Hypothalamus (tissue), 51 donors: ENCODE measurements around the gene SBSN.
A peak's percentile ranks its signal among the peaks of the same experiment; 100 is the strongest.

Experiments
- DNase-seq, 51 donors: peaks; one replicate each; lab custom pipeline; 2025; lab: John Stamatoyannopoulos, UW

The SBSN gene

GRCh38 chr19:35528218-35529038 lies at the start of gene SBSN:
Gene SBSN, minus strand, starts transcription at chr19:35528311. Its CDS starts 30 bp downstream, at chr19:35528281.
- no peak for DNase-seq

- DNase-seq = no peak
Measured at GRCh38 chr19:35571406-35571965, 43.4 kb upstream of the SBSN start.

DNA sequence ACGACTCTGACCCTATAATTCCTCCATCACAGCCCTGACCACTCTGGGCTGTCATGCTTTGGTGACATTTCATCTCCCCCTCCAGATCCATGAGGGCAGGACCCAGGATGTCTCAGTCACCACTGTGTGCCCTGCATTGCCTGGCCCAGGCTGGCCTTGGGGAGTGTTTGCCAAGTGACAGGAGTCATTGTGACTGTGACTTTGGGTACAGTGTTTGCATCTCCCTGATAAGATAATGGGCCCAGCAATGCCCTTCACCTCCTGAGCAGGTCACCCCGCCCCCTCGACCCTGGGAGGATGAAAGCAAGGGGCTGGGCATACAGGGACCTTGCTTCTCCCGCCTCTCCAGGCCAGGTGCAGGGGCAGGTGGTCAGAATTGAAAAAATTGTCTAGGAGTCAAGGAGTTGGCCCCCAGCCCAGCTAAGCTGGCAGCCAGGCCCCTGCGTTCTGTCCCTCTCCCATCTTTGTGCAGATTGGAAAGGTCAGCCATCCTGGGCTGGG lies 41.2 kb upstream of the SBSN start:
- DNase-seq = no peak

DNA sequence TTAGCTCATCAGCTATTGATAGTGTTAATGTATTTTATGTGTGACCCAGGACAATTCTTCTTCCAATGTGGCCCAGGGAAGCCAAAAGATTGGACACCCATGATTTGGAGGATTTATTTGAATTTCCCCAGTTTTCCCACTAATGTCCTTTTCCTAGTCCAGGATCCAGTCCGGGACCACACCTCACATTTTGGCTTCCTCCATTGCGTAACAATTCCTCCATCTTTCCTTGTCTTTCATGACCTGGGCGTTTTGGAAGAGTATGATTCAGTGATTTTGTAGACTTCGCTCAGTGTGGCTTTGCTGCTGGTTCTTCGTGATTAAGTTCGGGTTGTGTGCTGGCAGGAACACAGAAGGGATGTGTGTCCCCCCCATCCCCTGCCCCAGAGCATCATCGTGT lies 38.6 kb upstream of the SBSN start:
- DNase-seq = no peak

DNA sequence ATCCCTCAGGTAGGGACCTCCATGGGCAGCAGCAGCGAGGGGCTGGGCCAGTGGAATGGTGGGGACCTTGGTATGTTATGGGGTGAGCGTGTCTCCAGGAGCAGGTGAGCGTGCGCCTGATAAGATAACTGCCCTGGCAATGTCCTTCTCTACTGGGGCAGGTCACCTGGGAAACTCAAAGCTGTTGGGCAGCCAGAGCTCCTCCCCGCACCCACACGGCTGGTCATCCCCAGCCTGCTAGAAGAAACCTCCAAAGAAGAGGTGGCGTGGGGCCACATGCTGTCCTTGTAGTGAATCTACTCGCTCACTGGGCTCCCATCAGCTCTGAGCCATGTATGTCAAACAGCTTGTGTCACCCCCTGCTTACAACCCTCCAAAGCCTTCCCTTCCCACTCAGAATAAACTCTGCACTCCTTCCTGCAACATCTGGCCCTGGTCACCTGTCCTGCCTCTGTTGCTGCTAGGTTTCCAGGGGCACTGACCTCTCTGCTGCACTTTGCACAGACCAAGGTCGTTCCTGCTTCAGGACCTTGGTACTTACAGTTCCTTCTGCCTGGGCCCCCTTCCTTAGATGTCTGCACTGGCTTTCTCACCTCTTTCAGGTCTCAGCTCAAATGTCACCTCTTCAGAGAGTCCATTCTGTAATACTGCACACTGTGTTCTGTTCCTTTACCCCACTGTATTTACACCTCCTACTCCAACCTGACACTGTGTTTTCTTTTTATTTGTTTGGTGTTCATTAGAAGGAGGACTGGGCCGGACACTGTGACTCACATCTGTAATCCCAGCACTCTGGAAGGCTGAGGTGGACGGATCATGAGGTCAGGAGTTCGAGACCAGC lies 37.1 kb upstream of the SBSN start:
- no peak for DNase-seq

GRCh38 chr19:35563207-35563829 lies 35.2 kb upstream of the SBSN start, which contains the start of gene ATP4A:
Gene ATP4A, minus strand, starts transcription at chr19:35563658. Its CDS starts 29 bp downstream, at chr19:35563629.
- DNase-seq = no peak

DNA sequence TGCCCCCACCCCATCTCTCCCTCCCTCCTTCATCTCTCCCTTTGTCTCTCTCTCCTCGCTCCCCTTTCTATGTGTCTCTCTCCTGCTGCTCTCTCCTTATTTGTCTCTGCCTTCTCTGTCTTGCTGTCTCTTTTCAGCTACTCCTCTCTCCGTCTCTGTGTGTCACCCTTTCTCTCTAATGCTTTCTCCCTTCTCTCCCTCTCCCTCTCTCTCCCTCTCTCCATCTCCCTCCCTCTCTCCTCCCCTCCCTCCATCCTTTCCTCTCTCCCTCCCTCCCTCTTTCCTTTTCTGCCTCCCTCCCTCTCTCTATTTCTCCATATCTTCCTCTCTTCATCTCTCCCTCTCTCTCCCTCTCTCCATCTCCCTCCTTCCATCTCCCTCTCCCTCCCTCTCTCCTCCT lies 34.7 kb upstream of the SBSN start:
- DNase-seq = no peak

DNA sequence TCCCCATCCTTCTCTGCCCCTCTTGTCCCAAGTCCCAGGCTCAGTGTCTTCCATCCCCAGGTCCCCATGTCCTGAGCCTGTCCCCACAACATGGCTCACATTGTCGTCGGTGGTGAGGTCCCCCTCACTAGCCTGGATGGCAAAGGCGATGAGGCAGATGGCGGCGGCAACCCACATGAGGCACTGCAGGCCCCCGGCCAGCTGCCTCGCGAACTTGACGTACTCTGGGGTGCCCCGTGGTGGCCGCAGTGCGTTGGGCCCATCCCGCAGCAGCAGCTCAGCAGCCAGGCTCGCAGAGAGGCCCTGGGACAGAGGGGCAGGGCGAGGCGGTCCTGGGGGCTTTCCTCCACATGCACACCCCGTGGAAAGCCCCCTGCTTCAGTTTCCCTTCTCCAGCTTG lies 34.2 kb upstream of the SBSN start:
- no peak for DNase-seq

- DNase-seq = no peak
Measured at GRCh38 chr19:35561436-35561835, 33.3 kb upstream of the SBSN start.

GRCh38 chr19:35560677-35561076 lies 32.6 kb upstream of the SBSN start:
- DNase-seq = no peak

DNA sequence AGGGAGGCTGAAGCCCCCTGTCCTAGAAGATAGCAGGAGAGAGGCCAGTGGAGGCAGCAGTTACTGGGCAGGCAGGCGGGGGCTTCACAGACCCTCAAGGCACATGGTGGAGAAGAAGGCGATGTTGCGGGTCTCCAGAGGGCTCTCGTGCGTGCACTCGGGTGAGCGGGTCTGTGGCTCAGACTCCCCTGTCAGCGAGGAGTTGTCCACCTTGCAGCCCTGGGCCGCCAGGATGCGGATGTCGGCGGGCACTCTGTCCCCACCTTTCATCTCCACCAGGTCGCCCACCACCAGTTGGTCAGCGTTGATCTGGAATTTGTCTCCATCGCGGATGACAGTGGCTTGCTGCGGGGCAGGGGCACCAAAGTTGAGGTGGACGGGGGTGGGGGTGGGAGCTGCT lies 32.2 kb upstream of the SBSN start:
- DNase-seq = no peak

DNA sequence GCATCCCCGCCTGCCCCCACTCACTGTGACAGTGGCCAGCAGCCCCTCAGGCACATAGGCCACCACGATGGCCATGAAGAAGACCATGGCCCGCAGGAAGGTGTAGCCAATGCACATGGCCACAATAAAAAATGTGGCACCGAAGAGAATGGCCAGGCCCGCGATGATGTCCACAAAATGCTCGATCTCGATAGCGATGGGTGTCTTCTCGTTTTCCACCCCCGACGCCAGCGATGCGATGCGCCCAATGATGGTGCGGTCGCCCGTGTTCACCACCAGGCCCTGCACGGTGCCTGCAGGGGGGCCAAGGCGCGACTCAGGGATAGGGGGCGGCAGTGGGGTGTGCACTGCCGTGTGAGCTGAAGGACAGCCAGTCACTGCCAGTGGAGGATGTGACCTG lies 31.7 kb upstream of the SBSN start:
- no peak for DNase-seq

DNA sequence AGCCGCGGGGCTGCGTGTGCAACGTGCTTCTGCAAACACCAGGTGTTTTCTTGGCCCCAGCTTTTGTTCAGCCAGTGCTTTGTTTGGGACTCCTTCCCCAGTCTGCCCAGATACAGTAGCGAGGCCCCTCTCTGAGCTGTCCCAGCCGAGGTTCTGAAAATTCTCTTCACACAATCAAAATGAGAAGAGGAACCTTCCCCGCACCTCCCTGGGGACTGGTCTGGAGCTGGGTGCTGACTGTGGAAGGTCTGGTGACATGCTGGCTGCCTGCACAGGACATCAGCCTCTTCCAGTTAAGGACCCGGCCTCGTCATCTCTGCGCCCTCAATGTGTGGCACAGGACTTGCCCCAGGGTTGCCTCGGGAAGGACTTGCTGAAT lies 31.2 kb upstream of the SBSN start:
- DNase-seq = no peak

DNA sequence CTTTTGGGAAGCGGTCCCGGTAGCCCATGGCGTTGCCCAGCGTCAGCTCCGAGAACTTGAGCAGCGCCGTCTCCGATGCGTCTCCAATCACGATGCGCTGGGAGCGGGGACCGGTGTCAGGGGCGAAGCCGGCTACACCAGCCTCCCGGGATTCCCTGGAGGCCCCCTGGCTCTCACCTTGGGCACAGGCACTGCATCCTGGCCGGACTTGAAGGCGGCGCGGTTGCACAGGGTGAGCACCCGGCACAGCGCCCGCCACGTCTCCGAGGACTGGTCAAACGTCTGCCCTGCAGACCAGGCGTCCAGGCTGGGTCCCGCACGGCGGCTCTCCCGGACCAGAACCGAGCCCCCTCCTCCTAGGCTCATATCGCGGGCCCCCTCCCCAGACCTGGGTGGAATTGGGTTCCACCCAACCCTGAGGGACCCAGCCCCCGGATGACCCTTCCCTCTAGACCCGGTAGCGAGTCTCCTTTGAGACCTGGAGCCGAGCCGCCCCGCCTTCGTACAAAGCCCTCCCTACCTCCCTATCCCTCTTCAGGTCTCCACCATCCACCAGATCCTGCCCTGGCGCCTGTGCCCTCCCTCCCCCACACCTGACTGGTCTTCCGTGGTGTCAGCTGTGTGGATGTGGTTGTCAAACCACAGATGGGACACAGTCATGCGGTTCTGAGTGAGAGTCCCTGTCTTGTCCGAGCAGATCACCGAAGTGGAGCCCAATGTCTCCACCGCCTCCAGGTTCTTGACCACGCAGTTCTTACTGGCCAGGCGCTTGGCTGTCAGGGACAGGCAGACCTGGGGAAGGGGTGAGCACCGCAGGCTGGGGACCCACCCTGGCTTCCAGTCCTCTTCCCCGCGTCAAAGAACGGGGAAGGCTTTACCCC lies 30.5 kb upstream of the SBSN start:
- DNase-seq = no peak

- peak in 11 of 51 donors; percentile 3 to 43 (median 24) for DNase-seq
Measured at GRCh38 chr19:35557539-35558399, 29.7 kb upstream of the SBSN start.

DNA sequence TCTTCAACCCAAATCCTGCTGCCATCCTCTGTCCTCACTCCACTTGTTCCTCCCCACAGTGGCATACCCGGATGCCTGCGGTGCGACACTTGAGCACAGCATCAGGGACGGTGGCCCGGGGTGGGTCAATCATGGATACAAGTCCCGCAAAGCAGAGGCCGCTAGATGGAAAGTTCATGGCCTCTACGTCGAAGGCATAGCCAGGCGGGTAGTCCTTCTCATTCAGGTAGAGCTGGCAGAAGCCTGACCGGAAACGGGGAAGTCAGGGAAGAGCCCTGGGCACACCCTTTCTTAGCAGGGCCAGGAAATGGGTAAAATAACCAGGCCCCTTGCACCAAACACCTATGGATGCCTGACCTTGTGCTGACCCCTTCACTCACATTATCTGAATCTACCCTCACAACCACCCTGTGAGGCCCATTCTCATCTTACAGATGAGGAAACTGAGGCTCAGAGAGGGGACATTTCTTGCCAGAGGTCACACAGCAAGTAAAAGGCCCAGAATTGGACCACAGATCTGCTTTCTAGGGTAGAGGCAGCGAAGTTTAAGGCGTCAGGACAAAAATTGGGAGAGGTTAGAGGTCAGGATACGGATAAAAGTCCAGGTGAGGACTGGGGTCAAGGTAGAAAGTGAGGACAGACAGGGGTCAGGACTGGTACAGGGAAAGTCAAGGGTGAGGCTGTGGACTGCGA lies 28.9 kb upstream of the SBSN start:
- DNase-seq = no peak

DNA sequence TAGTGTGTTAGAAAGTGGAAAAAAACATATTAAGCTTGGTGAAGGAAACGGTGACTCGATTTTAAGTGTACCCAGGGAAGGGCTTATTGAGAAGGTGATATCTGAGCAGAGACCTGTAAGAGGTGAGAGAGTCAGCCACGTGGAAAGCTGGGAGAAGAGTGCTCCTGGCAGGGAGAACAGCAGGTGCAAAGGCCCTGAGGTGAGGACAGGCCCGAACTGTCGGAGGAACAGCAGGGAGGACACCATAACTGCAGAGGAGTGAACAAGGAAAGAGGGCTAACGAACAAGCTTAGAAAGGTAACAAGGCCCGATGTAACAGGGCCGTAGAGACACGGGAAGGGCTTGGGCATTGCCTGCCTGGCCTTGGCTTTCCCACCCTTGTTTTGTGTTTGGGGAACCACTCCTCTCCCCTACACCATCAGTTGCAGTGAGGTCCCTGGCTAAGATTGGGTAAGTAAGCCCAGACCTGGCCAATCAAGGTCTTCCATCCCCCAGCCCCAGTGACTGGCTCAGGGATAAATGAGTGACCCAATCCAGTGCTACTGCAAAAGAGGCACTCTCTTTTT lies 28.0 kb upstream of the SBSN start:
- no peak for DNase-seq
